ENCODE results near the gene OGT. TPM values are rescaled to one million over a fixed set of nuclear protein-coding genes. Genes with fewer than 3 reads are reported as not detected.
A peak's percentile ranks its signal among the peaks of the same experiment; 100 is the strongest.

Gene OGT
- total and polyA plus RNA-seq, 2 donors from 2014 or later: 32.2 to 147 TPM

DNA sequence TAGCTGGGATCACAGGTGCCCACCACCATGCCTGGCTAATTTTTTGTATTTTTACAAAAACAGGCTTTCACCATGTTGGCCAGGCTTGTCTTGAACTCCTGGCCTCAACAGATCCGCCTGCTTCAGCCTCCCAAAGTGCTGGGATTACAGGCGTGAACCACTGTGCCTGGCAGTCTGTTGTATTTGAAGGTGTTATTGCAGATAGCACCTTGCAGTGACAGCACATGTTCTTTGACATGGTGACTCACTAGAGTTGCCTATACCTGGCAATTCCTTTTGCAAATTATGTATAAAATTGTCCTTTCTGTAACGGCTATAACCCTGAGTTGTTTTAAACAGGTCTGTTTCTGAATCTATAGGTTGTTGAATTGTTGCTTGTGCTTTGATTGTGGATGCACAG, 7.9 kb downstream of the OGT start:
- no peak for FAIRE-seq
- no peaks in the 10 kb centered on the region for H3K9me3 ChIP-seq (ENCODE audit: control insufficient read depth in 2 of 3, insufficient read depth in 1 of 3, low read length in 3 of 3)
- no peak overlapping the region for H3K27ac ChIP-seq (ENCODE audit: low read depth in 2 of 2, low read length in 2 of 2)
- H3K9ac ChIP-seq (ENCODE audit: low read length in 3 of 3): no peak overlapping the region
- H3K4me3 ChIP-seq (ENCODE audit: low read length in 3 of 3): no peak overlapping the region
- TF ChIP-seq CTCF (IDR thresholded peaks at IDR 0.05; ENCODE audit: borderline replicate concordance, extremely low read depth, insufficient read depth): no peak
- DNase-seq: no peak
- intact Hi-C loops (cut with DNase I): no loop called here
- peaks cover 0 to 18% (median 13%) of the 10 kb centered on the region in 3 donors for H3K4me1 ChIP-seq (ENCODE audit: control insufficient read depth in 2 of 3, insufficient read depth in 2 of 3, low read depth in 1 of 3, low read length in 3 of 3)
- peaks cover 0 to 5% (median 2%) of the 10 kb centered on the region in 3 donors for H3K36me3 ChIP-seq (ENCODE audit: control insufficient read depth in 2 of 3, insufficient read depth in 3 of 3, low read length in 3 of 3)
- no peaks in the 10 kb centered on the region for H3K27me3 ChIP-seq (ENCODE audit: control insufficient read depth, insufficient read depth, low read length)

DNA sequence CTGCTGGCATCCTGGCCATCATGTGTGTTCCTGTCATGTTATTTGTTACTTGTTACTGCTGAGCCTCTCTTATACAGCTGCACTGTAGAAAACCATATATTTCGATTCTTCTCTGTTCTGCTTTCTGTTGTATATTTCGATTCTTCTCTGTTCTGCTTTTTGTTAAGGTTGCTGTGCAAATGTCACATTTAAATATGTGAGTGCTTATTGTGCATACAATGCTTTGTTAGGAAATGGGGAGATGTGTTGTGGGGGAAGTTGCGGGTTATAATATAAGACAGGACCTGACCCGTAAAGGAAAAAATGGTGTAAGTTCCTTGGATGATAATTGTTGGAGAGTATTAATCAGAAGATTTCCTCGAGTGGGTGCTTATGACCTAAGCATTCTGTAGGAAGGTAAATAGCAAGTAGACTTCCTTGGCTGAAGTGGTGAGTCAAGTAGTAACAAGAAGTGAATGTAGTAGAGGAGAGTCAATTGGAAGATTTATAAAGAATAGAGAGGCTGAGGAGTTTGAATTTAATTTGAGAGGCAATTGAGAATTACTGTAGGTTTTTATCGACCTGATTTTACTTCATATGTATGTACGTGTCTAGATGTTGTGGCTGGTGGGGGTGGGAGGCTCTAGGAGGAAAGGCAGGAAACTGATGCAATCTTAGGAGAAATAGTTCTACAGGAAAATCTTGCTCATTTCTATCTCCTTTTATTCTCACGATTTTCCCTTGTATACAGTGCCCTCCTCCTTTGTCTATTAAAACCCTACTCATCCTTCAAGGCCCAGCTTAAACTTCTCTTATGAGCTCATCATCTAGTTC, 8.5 kb downstream of the OGT start:
- H3K27me3 ChIP-seq (ENCODE audit: control insufficient read depth, insufficient read depth, low read length): no peaks in the 10 kb centered on the region
- no peaks in the 10 kb centered on the region for H3K9me3 ChIP-seq (ENCODE audit: control insufficient read depth in 2 of 3, insufficient read depth in 1 of 3, low read length in 3 of 3)
- intact Hi-C loops (cut with DNase I): no loop called here
- no peak overlapping the region for H3K9ac ChIP-seq (ENCODE audit: low read length in 3 of 3)
- FAIRE-seq (no peak), DNase-seq (no peak)
- H3K27ac ChIP-seq (ENCODE audit: low read depth in 2 of 2, low read length in 2 of 2): peak overlapping the region in 1 of 2 donors; percentile 17
- H3K4me1 ChIP-seq (ENCODE audit: control insufficient read depth in 2 of 3, insufficient read depth in 2 of 3, low read depth in 1 of 3, low read length in 3 of 3): peaks cover 0 to 16% (median 13%) of the 10 kb centered on the region in 3 donors
- peaks cover 0 to 5% (median 2%) of the 10 kb centered on the region in 3 donors for H3K36me3 ChIP-seq (ENCODE audit: control insufficient read depth in 2 of 3, insufficient read depth in 3 of 3, low read length in 3 of 3)
- no peak overlapping the region for H3K4me3 ChIP-seq (ENCODE audit: low read length in 3 of 3)
- TF ChIP-seq CTCF (IDR thresholded peaks at IDR 0.05; ENCODE audit: borderline replicate concordance, extremely low read depth, insufficient read depth): no peak

GRCh38 chrX:71542411-71542810, 9.5 kb downstream of the OGT start:
- FAIRE-seq (no peak), DNase-seq (no peak)
- H3K9me3 ChIP-seq (ENCODE audit: control insufficient read depth in 2 of 3, insufficient read depth in 1 of 3, low read length in 3 of 3): no peaks in the 10 kb centered on the region
- H3K27ac ChIP-seq (ENCODE audit: low read depth in 2 of 2, low read length in 2 of 2): no peak overlapping the region
- TF ChIP-seq CTCF (IDR thresholded peaks at IDR 0.05; ENCODE audit: borderline replicate concordance, extremely low read depth, insufficient read depth): no peak
- H3K9ac ChIP-seq (ENCODE audit: low read length in 3 of 3): no peak overlapping the region
- H3K36me3 ChIP-seq (ENCODE audit: control insufficient read depth in 2 of 3, insufficient read depth in 3 of 3, low read length in 3 of 3): peaks cover under 1 to 11% (median 2%) of the 10 kb centered on the region in 3 donors
- no peaks in the 10 kb centered on the region for H3K27me3 ChIP-seq (ENCODE audit: control insufficient read depth, insufficient read depth, low read length)
- H3K4me3 ChIP-seq (ENCODE audit: low read length in 3 of 3): no peak overlapping the region
- intact Hi-C loops (cut with DNase I): no loop called here
- peaks cover 0 to 16% (median 13%) of the 10 kb centered on the region in 3 donors for H3K4me1 ChIP-seq (ENCODE audit: control insufficient read depth in 2 of 3, insufficient read depth in 2 of 3, low read depth in 1 of 3, low read length in 3 of 3)

All from kidney (tissue), 14 donors.